Loucy (cell line): ENCODE measurements around the gene VMAC.
A peak's percentile ranks its signal among the peaks of the same experiment; 100 is the strongest.
"Not testable (repeated sequence)": the region's sequence is repeated elsewhere in the genome, so short reads cannot be mapped to it uniquely, and the experiment has no call there.

Experiments used
- H2AFZ ChIP-seq: fragments of 200-600 bp; sonication (generic); 2 replicates; pipeline ENCODE4 v1.6.0; 2016; ENCODE audit warnings: antibody characterized with exemption, mild to moderate bottlenecking, low read length, moderate library complexity
- H3F3A ChIP-seq: fragments of 200-600 bp; 2 replicates; pipeline ENCODE4 v1.6.0; 2016; ENCODE audit warnings: antibody characterized with exemption, low read depth, mild to moderate bottlenecking
- H3K27me3 ChIP-seq: fragments of 200-600 bp; sonication (generic); 2 replicates; pipeline ENCODE4 v1.6.1; 2014; ENCODE audit warnings: low read length, mild to moderate bottlenecking; ENCODE audit not compliant: insufficient read depth, poor library complexity, severe bottlenecking
- H3K36me3 ChIP-seq: fragments of 200-600 bp; sonication (generic); 2 replicates; pipeline ENCODE4 v1.6.1; 2016; ENCODE audit warnings: low read length; ENCODE audit not compliant: insufficient read depth
- H3K4me1 ChIP-seq: fragments of 200-600 bp; sonication (generic); 2 replicates; pipeline ENCODE4 v1.5.1; 2014; ENCODE audit warnings: low read length, mild to moderate bottlenecking; ENCODE audit not compliant: insufficient read depth, poor library complexity, severe bottlenecking
- H3K4me2 ChIP-seq: fragments of 200-600 bp; sonication (generic); 2 replicates; pipeline ENCODE4 v1.6.0; 2014; ENCODE audit warnings: antibody characterized with exemption, low read length, low read depth, mild to moderate bottlenecking; ENCODE audit not compliant: poor library complexity, severe bottlenecking
- H3K4me3 ChIP-seq: fragments of 200-600 bp; sonication (generic); 2 replicates; pipeline ENCODE4 v1.5.1; 2014; ENCODE audit warnings: low read length, mild to moderate bottlenecking, mixed read lengths; ENCODE audit not compliant: poor library complexity, severe bottlenecking
- H3K79me2 ChIP-seq: fragments of 200-600 bp; sonication (generic); 2 replicates; pipeline ENCODE4 v1.6.1; 2014; ENCODE audit warnings: low read length; ENCODE audit not compliant: insufficient read depth
- H3K9ac ChIP-seq: fragments of 200-600 bp; sonication (generic); 2 replicates; pipeline ENCODE4 v1.6.0; 2014; ENCODE audit warnings: mild to moderate bottlenecking, low read depth, low read length, moderate library complexity; ENCODE audit not compliant: poor library complexity, severe bottlenecking
- H3K9me2 ChIP-seq: fragments of 200-600 bp; sonication (generic); replicated peaks from 2 replicates; pipeline ENCODE4 v1.6.1; 2016; ENCODE audit warnings: low read depth, low read length, mixed read lengths
- H3K9me3 ChIP-seq: fragments of 200-600 bp; sonication (generic); 2 replicates; pipeline ENCODE4 v1.6.1; 2014; ENCODE audit warnings: mild to moderate bottlenecking, antibody characterized with exemption, low read length, low read depth; ENCODE audit not compliant: insufficient read depth
- H4K20me1 ChIP-seq: fragments of 200-600 bp; sonication (generic); 2 replicates; pipeline ENCODE4 v1.6.0; 2014; ENCODE audit warnings: antibody characterized with exemption, low read length, mild to moderate bottlenecking; ENCODE audit not compliant: insufficient read depth, poor library complexity, severe bottlenecking
- CTCF ChIP-seq: fragments of 200-600 bp; sonication (generic); conservative IDR thresholded peaks from 2 replicates; pipeline ENCODE4 v1.5.1; 2014; ENCODE audit warnings: mild to moderate bottlenecking, antibody characterized with exemption, low read length
- EZH2phosphoT487 ChIP-seq: fragments of 200-600 bp; IDR thresholded peaks from 2 replicates; pipeline ENCODE4 v1.6.1; 2018; ENCODE audit warnings: antibody characterized with exemption, mild to moderate bottlenecking, moderate library complexity, borderline replicate concordance

Gene VMAC

GRCh38 chr19:5904352-5905113 is at the start of gene VMAC:
Gene VMAC (plus strand): TSS chr19:5904872. CDS start chr19:5904891, 19 bp downstream.
- Histone ChIP-seq H3K4me1 (peaks cover 18% of the 10 kb centered on the region), H3K36me3 (no peaks in the 10 kb centered on the region), H2AFZ (peak within 1 kb of the TSS; percentile 95), H3F3A (no peaks in the 10 kb centered on the region), H4K20me1 (peaks cover 26% of the 10 kb centered on the region), H3K4me2 (peak within 1 kb of the TSS; percentile 82), H3K9me2 (no peaks in the 10 kb centered on the region), H3K9ac (peak within 1 kb of the TSS; percentile 95), H3K79me2 (peaks cover 38% of the 10 kb centered on the region), H3K9me3 (no peaks in the 10 kb centered on the region), H3K4me3 (peak within 1 kb of the TSS; percentile 95), H3K27me3 (no peaks in the 10 kb centered on the region)
- no peak for TF ChIP-seq EZH2phosphoT487
- no peak for TF ChIP-seq CTCF

- H3K9ac ChIP-seq, H3K9me3 ChIP-seq, H3K36me3 ChIP-seq, H3K9me2 ChIP-seq, H4K20me1 ChIP-seq, H2AFZ ChIP-seq, H3F3A ChIP-seq, H3K4me1 ChIP-seq, H3K4me2 ChIP-seq, H3K4me3 ChIP-seq, H3K79me2 ChIP-seq, H3K27me3 ChIP-seq: not testable (repeated sequence)
Measured at GRCh38 chr19:5855151-5855550, 49.5 kb upstream of the VMAC start.

- Histone ChIP-seq H3K4me3 (no peak overlapping the region), H4K20me1 (no peaks in the 10 kb centered on the region), H3K79me2 (no peaks in the 10 kb centered on the region)
Measured at GRCh38 chr19:5857203-5858081, 47.2 kb upstream of the VMAC start.

More at GRCh38 chr19:5857203-5858081, 47.2 kb upstream of the VMAC start:
- Histone ChIP-seq H3F3A (no peaks in the 10 kb centered on the region), H3K4me2 (no peak overlapping the region), H3K27me3 (no peaks in the 10 kb centered on the region), H2AFZ (no peak overlapping the region), H3K9me3 (no peaks in the 10 kb centered on the region), H3K4me1 (no peaks in the 10 kb centered on the region), H3K36me3 (no peaks in the 10 kb centered on the region), H3K9me2 (no peaks in the 10 kb centered on the region), H3K9ac (no peak overlapping the region)
- TF ChIP-seq EZH2phosphoT487 (no peak), CTCF (no peak)
